SW 1271 (cell line): Measurements from ENCODE around the gene ADGB.
"Not testable (repeated sequence)": the region's sequence is repeated elsewhere in the genome, so short reads cannot be mapped to it uniquely, and the experiment has no call there.

Experiments
- DNase-seq, 2 experiments: peaks; one replicate each; lab custom pipeline; 2025; lab: John Stamatoyannopoulos, UW

ADGB gene

DNA sequence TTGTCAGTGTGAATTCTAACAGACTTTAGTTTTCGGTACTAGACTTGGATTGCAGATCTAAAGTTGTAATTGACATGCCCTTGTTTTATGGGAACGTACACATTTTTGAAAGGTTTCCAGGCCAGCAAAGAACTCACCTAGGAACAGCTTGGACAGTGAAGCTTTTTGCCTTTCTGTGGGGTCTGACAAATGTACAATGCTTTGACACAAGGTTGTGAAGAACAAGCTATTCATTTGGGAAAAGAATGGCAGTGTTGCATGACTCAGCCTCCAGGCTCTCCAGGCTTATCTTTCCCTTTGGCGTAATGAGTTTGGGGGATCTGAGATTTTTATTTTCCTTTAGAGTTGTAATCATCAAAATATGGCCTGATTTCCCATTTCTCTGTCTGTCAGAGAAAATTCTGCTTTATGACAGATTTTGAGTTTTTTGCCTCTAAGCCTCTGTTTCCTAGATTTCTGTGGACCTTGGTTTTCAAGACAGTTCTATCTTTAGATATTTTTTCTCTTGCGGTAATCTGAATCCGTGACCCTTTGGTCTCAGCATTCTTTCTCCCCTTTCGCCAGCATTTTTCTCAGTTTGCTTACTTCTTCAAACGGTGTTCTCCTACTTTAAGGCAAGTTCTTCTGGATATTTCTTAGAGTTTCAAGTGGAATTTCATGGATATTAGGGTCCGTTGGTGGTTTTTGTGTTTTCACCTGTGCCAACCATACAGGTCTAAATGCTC lies 221.0 kb downstream of the ADGB start:
- no peak for DNase-seq

DNA sequence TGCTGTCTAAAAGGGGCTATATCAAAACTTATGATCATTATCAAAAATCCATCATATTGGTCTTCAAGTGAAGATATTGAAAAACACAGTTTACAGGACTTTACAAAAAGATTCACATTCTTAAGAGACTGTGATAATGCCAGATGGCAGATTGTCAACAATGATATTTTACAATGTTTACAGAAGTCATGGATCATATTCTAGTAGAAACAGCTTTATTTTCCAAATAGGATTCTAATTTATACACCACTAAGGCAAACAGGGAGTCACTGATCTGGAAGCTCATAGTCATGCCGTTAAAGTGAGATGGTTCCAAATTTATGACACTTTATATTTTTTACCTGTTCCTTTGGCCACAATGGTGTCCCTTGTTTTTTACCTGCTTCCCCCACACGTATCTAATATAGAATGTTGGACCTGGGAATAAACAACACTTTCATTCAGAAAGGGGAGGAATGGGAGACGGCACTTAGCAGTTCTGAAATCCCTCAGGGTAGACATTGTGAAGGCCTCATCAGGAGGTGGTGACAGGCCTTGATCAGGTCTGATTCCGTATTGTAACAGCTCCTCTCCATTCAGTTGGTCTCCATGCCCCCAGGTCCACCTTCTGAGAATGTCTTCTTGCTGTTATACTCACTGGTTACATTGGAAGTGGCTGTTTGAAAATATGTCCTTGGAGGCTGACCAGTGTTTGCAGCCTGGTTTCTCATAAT lies 228.6 kb downstream of the ADGB start:
- no peak for DNase-seq

DNA sequence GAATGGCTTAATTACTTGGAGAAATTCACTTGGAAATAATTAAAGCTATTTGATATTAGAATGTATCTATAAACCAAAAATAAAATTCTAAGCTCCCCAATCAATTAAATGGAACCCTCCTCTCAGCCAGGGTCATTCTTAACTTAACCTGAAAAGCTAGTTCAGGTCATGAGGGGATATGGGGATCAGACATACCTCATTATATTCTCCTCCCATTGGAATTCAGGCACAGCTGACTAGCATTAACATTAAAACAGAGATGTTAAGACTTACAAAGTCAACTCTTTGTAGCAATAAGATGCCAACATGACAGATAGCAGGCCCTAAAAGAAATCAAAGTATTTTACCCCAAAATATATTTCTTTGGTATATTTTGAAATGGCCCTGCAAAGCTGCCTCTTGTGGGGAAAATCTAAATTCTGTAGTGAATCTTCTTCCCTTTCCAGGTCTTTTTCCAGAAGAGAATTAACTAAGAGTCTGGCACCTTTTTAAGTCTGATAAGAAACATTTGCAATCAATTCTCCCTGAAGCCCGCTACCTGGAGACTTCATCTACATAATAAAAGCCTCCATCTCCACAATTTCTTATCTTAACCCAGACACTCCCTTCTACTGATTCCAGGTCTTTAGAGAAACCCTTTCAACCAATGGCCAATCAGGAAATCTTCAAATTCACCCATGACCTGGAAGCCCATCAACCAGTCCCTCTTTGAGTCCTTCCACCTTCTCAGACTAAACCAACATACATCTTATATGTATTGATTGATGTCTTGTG lies 231.2 kb downstream of the ADGB start:
- DNase-seq: no peak

DNA sequence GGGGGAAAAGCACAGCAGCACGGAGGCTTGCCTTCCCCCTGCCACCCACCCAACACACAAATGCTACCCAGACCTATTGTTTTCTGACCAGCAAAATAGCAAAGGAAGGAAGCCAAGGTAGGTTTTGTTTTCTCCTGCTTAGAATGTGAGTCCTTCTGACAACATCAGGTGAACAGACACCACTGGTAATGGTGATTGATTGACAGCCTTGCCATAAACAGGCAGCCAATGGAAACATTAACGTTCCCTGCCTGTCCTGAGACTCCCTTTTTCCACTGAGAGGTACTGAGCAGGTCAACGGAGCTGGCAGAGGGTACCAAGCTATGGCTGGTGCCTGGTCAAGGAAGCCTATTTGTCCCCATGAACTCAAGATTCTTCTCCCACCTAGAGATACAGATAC lies 234.4 kb downstream of the ADGB start:
- DNase-seq: no peak

DNA sequence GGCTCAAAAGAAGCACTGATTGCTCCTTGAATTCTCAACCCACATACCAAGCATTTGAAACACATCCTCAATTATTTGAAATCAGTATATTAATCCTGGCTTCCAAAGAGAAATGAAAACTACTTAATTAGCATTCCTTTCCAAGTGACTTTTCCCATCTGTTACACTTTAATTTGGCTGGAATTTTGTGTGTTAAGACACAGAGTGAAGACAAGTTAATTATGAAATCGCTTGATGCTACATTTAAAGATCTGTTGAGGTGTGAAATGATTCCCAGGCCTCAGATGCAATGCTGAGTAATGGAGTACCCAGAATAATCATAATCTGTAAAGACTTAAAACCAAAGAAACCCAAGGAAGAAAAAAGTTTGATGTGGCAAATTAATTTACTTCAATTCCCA lies 241.4 kb downstream of the ADGB start:
- no peak for DNase-seq

DNA sequence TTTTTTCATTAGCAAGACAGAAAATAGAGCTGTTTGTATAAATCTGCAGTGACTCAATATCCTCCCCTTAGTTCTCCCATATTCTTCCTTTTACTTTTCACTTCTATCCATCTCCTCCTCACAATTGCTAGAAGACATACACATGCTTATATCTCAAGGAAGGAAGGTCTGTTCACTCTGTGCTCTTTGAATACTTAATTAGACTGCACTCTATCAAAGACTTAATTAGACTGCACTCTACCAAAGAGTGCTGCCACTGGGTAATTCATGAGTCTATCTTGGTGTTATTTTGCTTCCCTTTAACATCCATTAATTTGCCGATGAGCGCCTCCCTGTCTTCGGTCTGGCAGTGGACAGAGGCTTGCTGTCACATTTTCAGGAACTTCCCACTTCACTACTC lies 241.9 kb downstream of the ADGB start:
- no peak for DNase-seq

DNA sequence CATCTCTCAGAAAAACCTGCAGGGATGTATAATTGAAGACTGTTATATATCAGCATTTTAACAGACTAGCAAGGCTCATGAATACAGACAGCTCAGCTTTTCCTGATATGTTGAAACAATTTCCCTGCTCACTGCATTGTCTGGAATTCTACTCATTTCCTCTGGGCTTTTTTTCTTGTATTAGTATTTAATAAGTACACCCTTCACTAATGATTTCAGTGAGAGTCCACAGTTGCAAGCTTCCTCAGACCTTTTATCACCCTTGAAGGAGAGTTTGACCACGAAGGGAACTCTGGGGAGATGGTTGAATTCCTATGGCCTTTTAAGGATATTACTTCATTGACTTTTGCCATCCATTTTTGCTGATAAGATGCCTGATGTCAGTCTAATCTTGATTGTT lies 248.7 kb downstream of the ADGB start:
- DNase-seq: no peak

DNA sequence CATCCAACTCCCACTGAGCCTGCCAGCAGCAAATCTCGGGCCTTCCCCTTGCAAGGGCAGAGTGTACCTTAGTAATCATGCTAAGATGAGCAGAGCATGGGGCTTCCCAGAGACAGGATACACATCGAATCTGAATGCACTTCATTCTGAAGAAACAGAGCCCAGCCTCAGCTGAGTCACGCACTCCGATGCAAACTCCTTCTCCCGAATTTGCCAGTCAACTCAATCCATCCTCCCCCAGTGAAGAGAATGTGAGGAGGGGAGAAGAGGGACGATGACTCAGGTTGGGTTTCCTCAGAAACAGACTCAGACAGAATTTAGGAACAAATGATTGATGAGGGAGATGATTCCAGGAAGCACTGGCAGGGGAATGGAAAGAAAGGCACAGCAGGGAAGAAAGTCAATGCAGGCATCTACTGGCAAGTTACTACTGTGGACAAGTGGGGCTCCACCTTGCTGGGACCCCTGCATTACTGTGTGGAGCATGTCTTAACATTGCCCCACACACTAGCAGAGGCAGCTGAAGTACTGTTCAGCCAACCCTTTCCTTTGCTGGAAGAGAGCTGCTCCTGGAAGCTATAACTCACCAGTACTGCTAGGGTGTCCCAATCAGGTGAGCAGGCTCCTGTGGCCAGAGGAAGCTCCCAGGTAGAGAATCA lies 251.6 kb downstream of the ADGB start:
- DNase-seq: no peak

DNA sequence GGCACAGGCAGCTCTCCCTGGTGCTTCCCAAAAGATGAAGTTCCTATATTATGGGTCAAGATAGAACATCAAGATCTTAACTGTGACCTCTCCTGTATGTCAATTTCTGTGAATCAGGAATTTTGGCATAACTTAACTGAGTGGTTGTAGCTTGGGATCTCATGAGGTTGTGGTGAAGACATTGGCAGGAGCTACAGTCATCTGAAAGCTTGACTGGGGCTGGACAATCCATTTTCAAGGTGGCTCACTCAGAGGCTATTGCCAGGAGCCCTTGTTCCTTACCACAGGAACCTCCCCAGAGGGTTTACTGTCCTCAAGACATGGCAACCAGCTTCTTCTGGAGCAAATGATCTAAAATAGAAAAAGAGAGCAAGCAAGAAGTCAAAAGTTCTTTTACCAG lies 252.2 kb downstream of the ADGB start:
- no peak for DNase-seq

DNA sequence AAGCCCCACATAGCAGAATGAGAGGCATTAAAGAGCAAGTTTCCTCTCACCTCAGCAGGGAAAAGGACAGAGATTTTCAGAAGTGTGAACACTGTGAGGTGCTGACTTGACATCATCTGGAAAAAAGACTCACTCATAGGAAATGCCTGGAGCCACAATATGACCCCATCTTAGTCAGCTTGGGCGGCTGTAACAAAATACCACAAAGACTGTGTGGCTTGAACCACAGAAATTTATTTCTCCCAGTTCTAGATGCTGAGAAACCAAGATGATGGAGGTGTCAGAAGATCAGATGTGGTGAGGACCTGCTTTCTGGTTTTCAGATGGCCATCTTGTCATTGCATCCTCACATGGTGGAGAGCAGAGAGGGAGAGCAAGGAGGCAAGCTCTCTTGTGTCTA lies 253.1 kb downstream of the ADGB start:
- DNase-seq: no peak

DNA sequence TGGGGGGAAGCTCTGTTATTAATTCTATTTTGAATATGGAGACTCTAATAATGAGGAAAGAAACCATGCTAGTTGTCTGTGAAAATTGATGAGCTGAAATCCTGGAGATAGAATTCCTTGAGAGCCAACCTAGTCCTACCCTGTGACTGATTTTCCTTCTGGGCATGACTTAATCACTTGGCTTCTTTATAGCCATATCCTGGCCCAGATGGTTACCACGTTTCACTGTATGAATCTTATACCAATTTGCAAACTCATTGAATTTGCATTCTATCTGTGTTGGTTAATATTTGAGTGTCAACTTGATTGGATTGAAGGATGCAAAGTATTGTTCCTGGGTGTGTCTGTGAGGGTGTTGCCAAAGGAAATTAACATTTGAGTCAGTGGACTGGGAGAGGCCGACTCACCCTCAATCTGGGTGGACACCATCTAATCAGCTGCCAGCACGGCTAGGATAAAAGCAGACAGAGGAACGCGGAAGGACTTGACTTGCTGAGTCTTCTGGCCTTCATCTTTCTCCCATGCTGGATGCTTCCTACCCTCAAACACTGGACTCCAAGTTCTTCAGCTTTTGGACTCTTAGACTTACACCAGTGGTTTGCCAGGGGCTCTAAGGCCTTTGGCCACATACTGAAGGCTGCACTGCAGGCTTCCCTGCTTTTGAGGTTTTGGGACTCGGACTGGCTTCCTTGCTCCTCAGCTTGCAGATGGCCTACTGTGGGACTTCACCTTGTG lies 255.9 kb downstream of the ADGB start:
- DNase-seq: not testable (repeated sequence)

DNA sequence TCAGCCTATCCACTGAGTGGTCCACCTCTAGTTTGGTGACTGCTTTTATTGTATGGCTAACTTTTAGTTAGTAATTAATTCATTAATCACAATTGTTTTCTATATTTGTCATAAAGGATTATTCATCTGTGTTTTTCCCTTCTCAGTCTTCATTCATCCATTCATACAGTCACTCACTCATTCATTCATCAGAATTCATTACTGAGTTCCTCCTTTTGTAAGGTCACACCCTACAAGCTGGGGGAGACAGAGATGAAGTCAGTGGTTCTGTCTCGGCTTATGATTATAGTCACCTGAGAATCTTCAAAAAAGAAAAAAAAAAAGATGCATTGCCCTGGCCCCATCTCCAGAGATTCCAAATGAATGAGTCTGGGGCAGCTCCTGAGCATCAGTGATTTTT lies 257.1 kb downstream of the ADGB start:
- no peak for DNase-seq

DNA sequence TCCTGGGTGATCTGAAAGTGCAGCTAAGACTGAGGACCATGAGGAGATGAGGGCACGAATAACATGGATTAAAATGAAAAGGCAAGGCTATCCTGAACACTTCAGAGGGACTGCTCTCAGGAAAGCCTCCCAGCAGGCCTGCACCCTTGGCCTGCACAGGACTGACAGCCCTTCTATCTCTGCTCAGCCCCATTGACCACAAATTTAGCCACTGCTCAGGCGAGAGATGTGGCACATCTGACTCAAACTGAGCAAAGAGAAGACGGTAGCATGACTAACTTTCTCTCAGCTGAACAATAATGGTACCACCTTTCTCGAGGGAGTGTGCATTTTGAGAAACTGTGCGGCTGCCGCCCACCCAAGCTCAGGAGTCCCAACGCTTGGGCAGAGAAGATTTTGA lies 257.5 kb downstream of the ADGB start:
- no peak for DNase-seq

DNA sequence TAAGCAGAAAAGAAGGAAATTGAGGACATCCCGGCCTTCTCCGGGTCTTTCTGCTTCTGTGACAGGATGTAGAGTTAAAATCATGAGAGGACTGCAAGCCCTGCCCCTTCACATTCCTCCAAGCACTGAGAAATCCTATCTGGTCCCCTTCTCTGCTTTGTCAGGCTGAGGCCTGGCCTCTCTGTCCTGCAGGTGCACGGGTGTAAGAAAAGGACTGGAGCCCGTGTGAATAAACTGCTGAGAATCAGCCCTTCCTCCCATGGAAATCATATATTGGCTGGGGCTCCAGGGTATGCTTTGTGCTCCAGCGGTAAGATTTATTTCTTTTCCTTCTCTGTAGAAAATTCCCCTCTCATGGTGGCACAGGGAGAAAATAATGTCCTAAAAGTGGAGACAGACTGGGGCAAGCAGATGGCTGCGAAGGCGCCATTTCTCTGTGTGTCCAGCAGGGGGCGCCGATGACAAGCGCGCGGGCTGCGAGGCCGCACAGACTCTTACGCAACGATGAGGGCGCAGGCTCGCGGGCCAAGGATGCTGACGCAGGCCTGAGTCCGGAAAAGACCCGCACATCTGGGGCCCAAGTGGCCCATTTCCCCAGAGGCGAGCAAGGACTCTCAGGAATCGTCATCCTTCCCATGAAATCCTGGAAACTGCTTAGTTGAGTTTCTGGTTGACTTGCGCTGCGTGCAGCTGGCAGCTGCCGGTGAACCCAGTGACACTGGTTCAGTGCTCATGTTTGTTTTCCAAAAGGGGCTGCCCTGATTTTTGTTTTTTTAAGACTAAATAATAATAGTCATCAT lies 258.6 kb downstream of the ADGB start:
- peak in 1 of 2 experiments; percentile 49 for DNase-seq

DNA sequence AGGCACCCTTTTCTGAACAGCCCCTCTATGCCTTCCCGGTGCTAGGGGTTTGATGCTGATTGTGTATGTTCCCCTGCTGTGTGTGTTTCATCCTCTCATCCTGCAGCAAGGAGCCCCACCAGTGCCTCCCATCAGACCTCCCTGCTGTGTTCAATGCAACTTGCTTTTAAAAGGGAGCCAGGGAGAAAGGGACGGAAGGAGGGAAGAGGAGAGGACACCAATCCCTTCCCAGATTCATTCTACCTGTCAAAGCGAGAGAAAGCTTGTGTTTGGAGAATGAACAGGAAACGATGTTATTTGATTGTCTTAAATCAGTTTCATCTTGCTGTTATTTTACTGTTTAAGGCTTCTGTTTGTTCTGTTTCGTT lies 259.2 kb downstream of the ADGB start:
- no peak for DNase-seq

DNA sequence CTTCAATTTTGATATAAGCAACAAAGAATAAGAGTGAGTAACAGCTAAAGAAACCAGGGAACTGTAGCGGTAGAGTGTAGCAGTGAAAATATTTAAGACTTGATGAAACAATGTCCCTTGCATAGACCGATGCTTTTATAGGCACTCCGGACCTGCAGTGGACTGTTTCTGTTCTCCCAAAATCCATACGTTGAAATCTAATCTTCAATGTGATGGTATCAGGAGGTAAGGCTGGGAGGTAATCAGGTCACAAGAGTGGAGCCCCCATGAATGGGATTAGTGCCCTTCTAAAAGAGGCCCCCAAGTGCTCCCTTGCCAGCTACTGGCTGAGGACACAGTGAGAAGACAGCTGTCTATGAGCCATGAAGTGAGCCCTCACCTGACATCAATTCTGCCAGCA lies 260.4 kb downstream of the ADGB start:
- no peak for DNase-seq

DNA sequence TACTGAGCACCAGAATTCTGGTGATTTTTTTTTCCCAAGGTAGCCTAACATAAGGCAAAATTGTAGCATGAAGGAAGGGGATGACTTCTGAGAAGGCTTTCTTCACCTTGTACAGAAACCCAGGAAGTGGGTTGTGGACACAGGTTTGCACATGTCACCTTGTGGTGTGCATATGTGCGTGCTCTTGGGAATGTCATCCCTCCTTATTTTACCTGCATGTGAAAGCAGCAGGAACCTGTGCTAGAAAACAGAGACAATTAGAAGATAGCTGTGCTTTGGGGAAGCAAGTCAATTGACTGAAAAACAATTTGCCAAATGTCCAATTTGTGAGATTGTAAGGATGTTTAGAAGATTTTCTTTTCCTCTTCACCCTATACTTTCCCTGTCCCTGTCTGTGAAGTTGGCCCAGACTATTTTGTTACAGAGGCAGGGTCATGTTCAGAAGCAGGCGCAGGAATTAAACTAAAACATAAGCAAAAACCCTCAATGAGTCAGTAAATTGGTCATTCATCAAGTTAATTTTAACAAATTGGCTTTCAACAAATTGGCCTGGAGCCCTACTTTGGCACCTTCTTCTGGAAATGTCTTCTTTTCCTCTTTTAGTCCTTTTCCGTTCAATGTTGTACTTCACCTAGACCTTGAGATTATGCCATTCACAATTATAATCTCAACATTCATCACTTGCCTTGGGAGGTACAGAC lies 261.2 kb downstream of the ADGB start:
- no peak for DNase-seq

DNA sequence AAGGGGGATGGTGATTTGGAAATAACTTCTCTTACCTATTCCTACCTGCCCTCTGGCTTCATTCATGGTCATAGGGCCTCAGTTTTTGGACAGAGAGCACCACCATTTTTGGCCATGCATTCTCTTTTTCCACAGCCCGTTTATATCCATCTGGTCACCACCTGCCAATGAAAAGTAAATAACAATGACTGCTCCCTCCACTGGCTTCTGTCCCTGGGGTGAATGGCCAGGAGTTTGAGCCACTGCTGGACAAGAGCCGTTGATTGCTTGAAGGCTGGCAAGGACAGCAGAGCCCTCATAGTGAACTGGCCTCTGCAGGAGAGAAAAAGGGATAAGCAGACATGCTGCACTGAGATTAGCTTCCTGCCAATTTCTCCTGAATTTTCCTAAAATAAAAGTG lies 261.8 kb downstream of the ADGB start:
- no peak for DNase-seq

DNA sequence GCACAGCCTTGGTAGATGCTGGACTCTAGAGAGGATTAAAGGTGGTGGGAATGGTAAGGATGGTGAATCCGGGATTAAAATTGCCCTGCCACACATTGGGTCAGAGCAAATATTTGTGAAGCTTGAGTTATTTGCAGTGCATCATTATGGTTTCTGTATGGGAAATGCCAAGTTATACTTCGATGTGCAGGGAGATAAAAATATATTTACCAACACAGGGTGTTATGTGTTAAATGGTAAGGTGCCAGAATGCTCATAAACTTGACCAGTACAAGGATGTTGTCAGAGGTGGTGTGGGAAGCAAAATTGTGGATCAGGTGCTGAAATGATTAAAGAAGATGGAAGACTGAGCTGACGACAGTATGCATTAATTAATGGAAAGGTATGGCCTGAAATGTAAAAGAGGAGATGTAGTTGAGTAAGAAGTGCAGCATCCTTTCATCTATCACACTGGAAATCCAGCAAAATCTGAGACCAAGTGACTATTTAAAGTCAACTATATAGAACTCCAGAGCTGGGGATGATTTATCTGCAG lies 262.3 kb downstream of the ADGB start:
- no peak for DNase-seq

DNA sequence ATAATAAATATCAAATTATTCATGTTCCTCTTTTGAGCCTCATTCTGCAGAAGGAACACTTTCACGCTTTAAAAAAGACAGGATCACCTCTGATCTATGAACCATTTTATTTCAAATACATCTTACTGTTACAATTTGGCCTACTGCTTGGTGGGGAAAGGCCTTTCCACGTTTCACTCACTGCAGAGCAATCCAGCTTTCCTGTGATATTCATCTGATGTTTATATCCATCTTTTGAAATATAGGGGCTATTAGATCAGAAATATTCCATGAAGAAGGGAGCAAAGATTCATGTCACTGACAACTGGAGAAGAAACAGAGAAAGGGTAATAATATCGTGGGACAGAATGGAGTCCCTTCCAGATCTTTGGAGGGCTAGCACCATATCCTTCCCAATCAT lies 262.9 kb downstream of the ADGB start:
- DNase-seq: no peak
